Fibroblast of pulmonary artery (primary cell): ENCODE results near the gene TRABD.

Experiments
- DNase-seq: peaks from one replicate; pipeline ENCODE4 v3.0.0-alpha.2; 2010; ENCODE audit warnings: low read depth
- H3K4me3 ChIP-seq: replicated peaks from 2 replicates; pipeline ENCODE4 v1.5.1; 2011; ENCODE audit warnings: low read depth, mild to moderate bottlenecking, control low read depth, low read length, moderate library complexity
- CTCF ChIP-seq: IDR thresholded peaks from 2 replicates; pipeline ENCODE4 v1.5.1; 2011; ENCODE audit warnings: mild to moderate bottlenecking, control low read depth, low read length, inconsistent platforms; ENCODE audit errors: missing control alignments

The TRABD gene

GRCh38 chr22:50217543-50218152 is 31.9 kb downstream of the TRABD start:
- no peak overlapping the region for H3K4me3 ChIP-seq
- no peak for TF ChIP-seq CTCF
- DNase-seq: no peak

GRCh38 chr22:50218153-50218995 is 32.7 kb downstream of the TRABD start:
- no peak overlapping the region for H3K4me3 ChIP-seq
- no peak for TF ChIP-seq CTCF
- no peak for DNase-seq

GRCh38 chr22:50218996-50219727 is 33.4 kb downstream of the TRABD start:
- no peak overlapping the region for H3K4me3 ChIP-seq
- TF ChIP-seq CTCF: no peak
- peak; percentile 82 for DNase-seq

GRCh38 chr22:50219800-50220602 is 34.3 kb downstream of the TRABD start:
- no peak overlapping the region for H3K4me3 ChIP-seq
- no peak for TF ChIP-seq CTCF
- no peak for DNase-seq

- no peak overlapping the region for H3K4me3 ChIP-seq
- no peak for DNase-seq
- no peak for TF ChIP-seq CTCF
These were observed 35.1 kb downstream of the TRABD start for GRCh38 chr22:50220603-50221409.
